SK-MEL-5 (cell line): ENCODE measurements around the gene ZNF862. TPM values are rescaled to one million over a fixed set of nuclear protein-coding genes. Genes with fewer than 3 reads are reported as not detected.

Experiments
- DNase-seq: peaks from one replicate; pipeline ENCODE4 v3.0.0-alpha.2; 2016; ENCODE audit warnings: low read depth, low spot score
- in situ Hi-C: cut with HindIII; loops from 2 replicates; pipeline ENCODE4 v1.10.0; 2016; ENCODE audit warnings: low sequenced_read_pairs, high pct_unique_total_duplicates, low pct_unique_long_range_greater_than_20kb
- total RNA-seq: library from RNA; depleted of rRNA; stranded (reverse); fragments of >200 nt; shearing (Covaris generic); gene quantifications from 2 replicates; pipeline ENCODE4 v1.2.3, GENCODE V29; 2014

The ZNF862 gene
- total RNA-seq, 1 experiment from 2014 or later, result 3.8 TPM

DNA sequence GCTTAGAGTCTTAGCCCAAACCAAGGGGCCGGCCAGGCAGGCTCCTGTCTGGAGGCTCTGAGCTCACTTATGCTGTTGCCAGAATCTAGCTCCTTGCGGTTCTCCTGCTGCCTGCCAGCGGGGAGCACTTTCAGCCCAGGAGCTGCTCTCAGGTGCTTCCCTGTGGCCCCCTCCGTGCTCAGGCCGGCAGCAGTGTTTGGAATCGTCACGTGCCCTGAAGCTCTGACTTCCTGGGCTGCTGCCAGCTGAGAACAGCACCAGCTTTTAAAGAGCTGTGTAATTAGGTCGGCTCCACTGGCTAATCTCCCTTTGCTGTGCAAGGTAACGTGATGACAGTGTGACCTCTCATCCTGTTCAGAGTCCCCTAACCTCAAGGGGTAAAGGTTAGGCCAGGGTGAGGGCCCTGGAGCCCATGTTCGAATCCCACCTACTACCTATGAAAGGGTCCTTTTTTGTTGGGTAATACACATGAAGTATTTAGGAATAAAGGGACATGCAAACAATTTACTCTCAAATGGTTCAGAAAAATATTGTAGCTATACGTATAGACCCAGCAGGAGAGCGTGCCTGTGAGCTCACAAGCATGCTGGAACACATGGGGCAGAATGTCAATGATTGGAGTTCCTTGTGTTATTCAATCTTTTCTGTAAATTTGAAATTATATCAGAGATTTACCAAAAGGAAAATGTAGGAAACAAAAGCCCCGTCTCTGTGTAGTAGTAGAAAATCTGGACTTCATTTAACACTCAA is 16.6 kb downstream of the ZNF862 start:
- in situ Hi-C loops, result no loop called here
- peak; percentile 71 for DNase-seq

DNA sequence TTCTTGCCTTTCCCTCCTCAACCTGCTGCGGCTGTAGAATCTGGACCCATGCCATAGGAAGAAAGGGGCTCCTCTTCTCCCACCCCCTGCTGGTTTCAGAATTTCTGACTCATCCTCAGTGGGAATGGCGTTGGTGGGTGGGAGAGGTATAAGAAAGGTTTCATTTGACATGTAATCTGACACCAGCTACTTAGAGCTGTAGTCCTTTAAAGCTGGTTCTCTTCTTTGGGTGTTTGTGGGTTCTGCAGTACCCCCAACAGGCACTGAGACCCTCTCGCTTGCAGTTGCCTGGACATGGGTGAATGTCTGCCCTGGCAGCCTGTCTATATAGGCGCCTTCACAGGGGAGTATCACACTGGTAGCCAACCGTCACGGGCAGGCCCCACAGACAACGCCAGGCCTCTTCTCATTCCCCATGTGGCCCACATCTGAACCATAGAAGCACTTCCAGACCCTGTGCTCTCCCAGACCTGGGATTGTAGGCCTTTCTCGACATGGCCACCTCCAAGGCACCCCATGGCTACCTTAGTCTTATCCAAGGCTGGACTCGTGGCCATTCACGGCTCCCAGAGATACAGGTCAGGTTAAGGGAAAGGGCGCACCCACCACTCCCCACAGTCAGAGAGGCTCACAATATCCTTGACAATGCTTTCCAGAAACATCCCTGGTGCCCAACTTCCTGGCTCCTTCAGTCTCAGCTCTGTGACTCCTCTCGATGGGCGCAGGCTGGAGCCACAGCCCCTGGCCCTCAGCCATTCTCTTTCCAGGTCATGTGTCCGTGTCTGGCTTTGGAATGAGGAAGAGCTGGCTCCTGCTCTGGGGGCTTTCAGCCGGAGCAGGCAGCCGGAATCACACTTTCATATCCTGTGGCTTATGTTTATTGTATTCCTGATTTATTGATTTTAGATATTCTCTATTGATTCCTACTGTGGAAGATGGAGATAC is 17.5 kb downstream of the ZNF862 start:
- DNase-seq, result peak; percentile 82

DNA sequence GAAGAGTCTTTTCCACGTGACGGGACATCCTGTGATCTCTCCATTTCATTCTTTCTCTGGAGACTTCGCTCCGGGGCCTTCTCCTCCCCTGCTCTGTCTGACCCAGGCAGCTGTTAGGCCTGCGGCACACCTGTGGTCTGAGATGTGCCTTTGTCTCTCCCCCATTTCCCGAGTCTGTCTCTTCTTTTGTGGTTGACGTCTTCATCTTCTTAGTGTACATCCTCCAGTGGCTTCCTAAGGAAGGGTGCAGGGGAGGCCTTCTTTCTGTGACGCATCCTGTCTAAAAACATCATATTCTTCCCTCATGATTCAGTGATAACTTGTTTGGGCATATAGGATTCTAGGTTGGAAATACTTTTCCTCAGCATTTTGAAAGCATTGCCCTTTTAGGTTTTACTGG is 18.4 kb downstream of the ZNF862 start:
- DNase-seq, result no peak

More for the DNA sequence above, 17.5 kb downstream of the ZNF862 start:
- in situ Hi-C loops, result no loop called here

DNA sequence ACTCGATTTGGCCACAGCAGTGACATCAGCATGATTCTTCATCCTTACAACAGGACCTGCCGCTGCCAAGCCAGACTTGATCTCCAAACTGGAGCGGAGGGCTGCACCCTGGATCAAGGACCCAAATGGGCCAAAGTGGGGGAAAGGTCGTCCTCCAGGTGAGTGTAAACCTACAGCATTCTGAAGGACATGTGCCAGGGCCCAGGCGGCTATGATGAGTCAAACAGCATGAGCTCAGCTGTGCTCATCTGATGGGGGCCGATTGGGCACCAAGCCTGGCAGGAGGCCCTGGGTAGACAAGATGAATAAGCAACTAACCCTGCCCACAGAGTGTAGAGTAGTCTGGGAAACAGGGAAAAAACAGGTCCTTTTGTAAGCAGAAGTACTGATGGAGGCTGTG is 21.2 kb downstream of the ZNF862 start:
- in situ Hi-C loops, result no loop called here
- no peak for DNase-seq

More for the DNA sequence above, 18.4 kb downstream of the ZNF862 start:
- in situ Hi-C loops, result no loop called here

DNA sequence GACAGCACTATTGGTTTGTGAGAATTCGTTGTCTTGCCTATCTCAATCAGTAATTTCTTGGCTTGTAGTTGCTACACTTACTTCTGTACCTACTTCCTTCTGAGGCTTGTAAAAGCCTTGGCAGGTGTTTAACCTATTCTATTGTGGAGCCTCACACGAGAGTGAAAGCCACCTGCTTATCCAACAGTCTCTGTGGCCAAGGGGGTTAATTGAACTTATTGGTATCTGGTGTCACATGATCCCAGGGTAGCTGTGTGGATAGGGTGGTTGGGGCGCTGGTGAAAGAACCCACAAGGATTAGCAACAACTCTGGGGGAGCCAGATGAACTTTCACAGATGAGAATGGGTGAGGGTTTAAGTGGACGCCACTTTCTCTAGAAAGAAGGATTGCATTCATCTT is 21.7 kb downstream of the ZNF862 start:
- in situ Hi-C loops, result no loop called here

DNA sequence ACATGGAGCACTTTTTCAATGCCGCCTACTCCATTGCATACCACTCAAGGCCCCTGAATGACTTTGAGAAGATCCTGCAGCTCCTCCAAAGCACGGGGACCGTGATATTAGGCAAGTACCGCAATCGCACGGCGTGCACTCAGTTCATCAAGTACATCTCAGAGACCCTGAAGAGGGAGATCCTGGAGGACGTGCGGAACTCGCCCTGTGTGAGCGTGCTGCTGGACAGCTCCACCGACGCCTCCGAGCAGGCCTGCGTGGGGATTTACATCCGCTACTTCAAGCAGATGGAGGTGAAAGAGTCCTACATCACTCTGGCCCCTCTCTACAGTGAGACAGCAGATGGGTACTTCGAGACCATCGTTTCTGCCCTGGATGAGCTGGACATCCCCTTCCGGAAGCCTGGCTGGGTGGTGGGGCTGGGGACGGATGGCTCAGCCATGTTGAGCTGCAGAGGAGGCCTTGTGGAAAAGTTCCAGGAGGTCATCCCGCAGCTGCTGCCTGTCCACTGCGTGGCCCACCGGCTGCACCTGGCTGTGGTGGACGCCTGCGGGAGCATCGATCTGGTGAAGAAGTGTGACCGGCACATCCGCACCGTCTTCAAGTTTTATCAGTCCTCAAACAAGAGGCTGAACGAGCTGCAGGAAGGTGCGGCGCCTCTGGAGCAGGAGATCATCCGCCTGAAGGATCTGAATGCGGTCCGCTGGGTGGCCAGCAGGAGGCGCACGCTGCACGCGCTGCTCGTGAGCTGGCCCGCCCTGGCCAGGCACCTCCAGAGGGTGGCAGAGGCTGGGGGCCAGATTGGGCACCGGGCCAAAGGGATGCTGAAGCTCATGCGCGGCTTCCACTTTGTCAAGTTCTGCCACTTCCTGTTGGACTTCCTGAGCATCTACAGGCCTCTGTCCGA is 22.9 kb downstream of the ZNF862 start:
- in situ Hi-C loops, result no loop called here
- DNase-seq, result no peak

More for the DNA sequence above, 21.7 kb downstream of the ZNF862 start:
- DNase-seq, result no peak

DNA sequence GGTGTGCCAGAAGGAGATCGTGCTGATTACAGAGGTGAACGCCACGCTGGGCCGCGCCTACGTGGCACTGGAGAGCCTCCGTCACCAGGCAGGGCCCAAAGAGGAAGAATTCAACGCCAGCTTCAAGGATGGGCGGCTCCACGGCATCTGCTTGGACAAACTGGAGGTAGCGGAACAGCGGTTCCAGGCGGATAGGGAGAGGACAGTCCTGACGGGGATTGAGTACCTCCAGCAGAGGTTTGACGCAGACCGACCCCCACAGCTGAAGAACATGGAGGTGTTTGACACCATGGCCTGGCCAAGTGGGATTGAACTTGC is 23.5 kb downstream of the ZNF862 start:
- DNase-seq, result no peak
- in situ Hi-C loops, result no loop called here

DNA sequence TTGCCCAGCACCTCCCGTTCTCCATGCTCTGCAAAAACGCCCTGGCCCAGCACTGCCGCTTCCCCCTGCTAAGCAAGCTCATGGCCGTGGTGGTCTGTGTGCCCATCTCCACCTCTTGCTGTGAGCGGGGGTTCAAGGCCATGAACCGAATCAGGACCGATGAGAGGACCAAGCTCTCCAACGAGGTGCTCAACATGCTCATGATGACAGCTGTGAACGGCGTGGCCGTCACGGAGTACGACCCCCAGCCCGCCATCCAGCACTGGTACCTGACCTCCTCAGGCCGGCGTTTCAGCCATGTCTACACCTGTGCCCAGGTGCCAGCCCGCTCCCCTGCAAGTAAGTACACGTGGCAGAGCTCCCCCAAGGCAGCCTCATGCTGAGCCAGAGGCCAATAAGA is 24.0 kb downstream of the ZNF862 start:
- in situ Hi-C loops, result no loop called here
- DNase-seq, result no peak

DNA sequence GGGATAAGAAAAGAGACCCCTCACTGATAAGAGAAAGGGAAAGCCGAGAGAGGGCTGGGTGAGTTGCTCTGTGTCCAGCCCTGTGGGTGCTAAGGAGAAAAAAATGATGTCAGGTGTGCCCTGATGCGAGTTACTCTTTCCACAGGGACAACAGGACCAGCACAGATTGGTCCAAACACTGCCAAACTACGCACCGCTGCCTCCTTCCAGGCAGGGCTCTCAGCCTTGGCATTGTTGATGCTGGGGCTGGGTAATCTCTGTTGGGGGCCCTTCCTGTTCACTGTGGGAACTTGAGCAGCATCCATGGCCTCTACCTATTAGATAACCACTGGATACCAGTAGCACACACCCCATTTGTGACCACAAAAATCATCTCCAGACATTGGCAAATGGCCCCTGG is 25.3 kb downstream of the ZNF862 start:
- no peak for DNase-seq
- in situ Hi-C loops, result no loop called here

DNA sequence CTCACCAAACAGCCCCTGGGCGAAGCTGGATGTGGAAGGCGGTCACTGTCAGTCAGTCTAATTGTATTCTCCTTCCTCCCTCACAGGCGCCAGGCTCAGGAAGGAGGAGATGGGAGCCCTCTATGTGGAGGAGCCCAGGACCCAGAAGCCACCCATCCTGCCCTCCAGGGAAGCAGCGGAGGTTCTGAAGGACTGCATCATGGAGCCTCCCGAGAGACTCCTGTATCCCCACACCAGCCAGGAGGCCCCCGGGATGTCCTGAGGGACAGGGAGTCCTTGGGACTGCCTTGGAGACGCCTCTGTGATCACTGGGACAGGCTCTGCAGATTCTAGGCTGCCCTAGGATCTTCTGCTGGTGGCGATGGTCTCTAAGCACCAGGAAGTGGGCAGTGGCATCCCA is 25.8 kb downstream of the ZNF862 start:
- in situ Hi-C loops, result no loop called here
- no peak for DNase-seq

DNA sequence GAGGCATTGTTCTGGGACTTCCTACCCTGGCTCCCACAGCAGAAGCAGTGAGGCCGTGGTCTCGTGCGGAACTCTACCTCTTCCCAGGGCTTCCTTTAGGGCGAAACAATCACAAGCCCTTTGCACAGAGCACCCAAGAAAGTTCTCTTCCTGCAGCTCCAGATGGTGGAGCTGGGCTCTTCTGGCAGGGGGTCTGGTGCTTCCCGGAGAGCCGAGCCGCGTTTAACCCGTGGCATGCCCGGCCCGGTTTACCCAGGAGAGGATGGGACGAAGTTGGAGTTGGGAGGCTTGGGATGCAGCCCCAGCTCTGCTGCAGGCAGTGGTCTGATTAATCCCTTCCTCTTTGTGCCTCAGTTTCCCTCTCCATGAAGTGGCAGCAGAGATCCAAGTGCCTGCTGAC is 26.6 kb downstream of the ZNF862 start:
- no peak for DNase-seq
- in situ Hi-C loops, result no loop called here

DNA sequence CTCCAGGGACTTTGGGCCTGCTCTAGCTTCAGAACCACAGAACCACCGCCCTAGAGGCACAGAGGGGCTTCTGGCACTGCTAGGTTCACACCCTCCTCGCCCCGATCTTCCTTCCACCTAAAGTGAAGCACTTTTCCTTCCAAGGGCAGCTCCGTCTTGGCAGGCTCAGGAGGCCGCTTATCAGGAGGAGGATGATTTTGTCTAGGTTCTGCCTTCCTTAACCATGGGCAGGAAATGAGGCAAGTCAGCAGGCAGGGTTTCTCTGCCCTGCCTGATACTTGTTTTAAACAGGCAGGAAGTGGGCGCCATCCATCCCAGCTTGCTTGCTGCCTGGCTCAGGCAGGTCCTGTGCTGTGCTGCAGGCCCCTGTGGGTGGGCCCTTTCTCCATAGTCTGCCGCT is 27.3 kb downstream of the ZNF862 start:
- in situ Hi-C loops, result no loop called here
- no peak for DNase-seq

DNA sequence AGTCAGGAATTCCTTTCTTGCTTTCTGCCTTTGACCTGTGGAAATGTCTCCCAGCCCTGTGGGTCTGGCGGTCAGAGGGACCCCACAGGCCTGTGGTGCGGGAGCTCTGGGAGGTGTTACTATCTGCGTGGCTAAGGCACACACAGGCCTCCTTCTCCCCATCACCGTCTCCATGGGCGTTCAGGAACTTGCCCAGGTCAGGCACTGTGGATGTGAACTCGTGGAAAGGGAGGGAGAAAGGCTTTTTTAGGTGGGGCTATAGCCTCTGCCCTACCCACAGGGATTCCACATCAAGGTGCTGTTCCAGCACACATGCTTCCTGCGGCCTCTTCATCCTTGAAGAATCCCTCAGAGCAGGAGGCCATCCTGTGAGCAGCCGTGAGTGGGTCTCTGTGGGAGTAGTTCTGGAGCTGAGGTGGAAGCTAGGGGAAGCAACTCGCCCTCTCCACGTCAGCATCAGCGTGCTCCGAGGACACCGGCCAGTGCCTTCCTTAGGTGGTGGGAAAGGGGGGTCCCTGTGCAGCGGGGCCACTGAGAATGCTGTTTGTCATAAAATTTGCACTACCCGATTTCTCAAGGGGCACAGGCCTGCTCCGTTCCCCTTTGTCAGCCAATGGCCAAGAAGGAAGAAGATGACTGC is 28.1 kb downstream of the ZNF862 start:
- no peak for DNase-seq
- in situ Hi-C loops, result no loop called here

DNA sequence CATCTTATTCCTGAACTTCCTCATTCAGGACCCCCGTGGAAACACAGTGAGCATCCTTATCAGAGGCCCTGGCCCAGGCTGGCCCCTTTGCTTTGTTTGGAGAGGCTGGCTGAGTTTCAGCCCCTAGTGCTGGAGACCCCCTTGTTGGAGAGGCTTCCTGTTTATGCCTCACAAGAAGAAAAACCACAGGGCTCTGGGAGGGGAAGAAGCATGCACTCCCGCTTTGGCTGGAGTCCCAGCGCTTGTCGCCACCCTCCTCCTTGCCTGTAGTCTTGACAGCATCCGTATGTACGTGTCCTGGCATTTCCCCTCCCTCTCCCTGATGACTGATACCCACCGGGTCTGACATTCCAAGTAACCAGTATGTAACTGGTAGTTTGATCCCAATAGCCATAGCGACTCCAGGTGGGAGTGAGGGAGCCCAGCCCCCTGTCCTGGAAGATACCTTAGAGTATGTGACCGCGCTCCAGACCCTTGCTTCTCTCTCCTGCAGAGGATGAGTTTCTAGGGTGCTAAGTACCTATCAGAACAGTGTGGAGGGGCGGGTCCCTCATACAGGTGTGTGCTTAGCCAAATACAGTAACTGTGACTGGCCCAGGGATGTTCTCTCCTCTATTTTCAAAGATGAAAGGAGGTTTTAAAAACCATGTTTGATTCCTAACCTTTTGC is 28.7 kb downstream of the ZNF862 start:
- DNase-seq, result no peak
- in situ Hi-C loops, result no loop called here

DNA sequence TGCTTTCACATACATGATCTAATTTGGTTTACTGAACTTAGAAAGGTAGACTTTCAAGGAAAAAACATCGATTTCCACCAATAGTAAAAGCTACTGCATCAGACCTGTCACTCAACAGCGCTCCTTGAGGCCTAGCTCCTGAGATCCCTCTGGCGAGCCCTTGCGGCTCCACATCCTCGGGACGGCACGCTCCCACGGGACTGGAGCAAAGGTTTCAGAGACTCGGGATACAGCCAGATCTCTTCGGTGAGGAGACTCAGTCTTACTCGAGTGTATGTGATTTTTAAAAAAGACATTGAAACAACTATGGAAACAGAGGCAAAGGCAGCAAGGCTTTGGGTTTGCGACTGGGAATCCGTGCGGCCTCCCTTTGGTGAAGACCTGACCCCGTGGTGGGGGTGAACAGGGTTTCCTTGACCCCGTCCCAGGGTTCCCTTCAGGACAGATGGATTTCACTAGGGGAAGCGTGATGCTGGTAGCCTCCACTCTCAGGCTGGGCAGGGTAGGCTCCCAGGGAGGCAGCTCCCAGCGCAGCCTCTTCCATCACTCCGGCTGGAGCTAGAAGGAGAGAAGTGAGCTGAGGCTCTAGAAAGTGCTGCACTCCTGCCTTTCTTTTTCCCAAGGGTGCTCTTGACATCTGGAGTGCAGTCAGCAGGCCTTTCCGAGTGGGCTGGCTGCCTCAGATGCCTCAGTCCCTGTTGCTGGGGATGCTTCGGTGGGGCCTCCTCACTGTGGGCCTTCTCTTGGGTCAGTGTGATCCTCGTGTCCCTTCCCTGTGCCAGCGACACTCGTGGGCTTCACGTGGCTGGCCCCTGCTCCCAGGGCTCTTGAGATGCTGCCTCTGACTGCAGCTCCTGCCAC is 29.8 kb downstream of the ZNF862 start:
- in situ Hi-C loops, result no loop called here
- no peak for DNase-seq

DNA sequence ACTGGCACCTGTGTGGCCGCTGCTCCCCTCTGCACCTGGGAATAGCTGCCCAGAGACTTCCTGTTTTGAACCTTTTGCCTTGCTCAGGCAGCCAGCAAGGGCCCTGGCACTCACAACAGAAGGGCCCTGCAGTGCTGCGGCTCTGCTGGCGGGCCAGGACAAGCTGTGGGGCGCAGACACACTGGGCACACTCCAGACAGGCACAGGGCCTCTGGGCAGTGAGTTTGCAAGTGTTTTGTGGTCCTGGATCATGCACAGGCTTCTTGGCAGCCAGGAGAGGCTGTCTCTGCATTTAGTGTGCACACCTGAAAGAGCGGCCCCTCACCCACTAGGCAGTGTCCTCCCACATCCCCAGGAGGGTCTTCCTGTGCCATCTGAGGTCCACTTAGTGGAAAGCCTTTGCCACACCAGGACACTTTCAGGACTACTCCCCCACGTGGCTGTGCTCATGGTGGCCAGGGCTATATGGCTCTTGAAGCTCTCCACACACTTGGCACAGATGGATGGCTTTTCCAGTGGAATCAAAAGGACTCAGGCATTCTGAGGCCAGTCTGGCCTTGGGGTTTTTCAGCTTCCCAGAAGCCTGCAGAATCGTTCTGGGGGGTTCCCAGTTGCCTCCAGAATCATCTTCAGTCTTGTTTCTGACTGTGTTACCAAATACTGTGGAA is 30.6 kb downstream of the ZNF862 start:
- no peak for DNase-seq
- in situ Hi-C loops, result no loop called here
